HuH-7 (cell line): ENCODE results near the gene KNG1.
"Not testable (repeated sequence)": the region's sequence is repeated elsewhere in the genome, so short reads cannot be mapped to it uniquely, and the experiment has no call there.

Experiments
- DNase-seq: peaks from one replicate; pipeline ENCODE4 v3.0.0; 2011; ENCODE audit warnings: low spot score

KNG1 gene

GRCh38 chr3:186717039-186717457, at the start of gene KNG1:
Gene KNG1, plus strand, starts transcription at chr3:186717359. Its CDS starts 184 bp downstream, at chr3:186717543.
- peak; percentile 82 for DNase-seq

- DNase-seq: no peak
Measured at GRCh38 chr3:186668426-186668825, 48.7 kb upstream of the KNG1 start.

- no peak for DNase-seq
Measured at GRCh38 chr3:186669378-186670084, 47.6 kb upstream of the KNG1 start.

GRCh38 chr3:186670155-186670554, 47.0 kb upstream of the KNG1 start:
- no peak for DNase-seq

GRCh38 chr3:186671051-186671450, 46.1 kb upstream of the KNG1 start:
- no peak for DNase-seq

- DNase-seq: no peak
Measured at GRCh38 chr3:186678604-186679003, 38.6 kb upstream of the KNG1 start.

- DNase-seq: no peak
Measured at GRCh38 chr3:186679151-186679550, 38.0 kb upstream of the KNG1 start.

GRCh38 chr3:186680869-186681268, 36.3 kb upstream of the KNG1 start:
- DNase-seq: no peak

GRCh38 chr3:186682812-186683211, 34.3 kb upstream of the KNG1 start:
- DNase-seq: no peak

- DNase-seq: no peak
Measured at GRCh38 chr3:186683979-186684378, 33.2 kb upstream of the KNG1 start.

- DNase-seq: not testable (repeated sequence)
Measured at GRCh38 chr3:186686475-186686874, 30.7 kb upstream of the KNG1 start.

GRCh38 chr3:186687120-186687651, 30.0 kb upstream of the KNG1 start:
- no peak for DNase-seq

GRCh38 chr3:186690304-186690703, 26.9 kb upstream of the KNG1 start:
- DNase-seq: not testable (repeated sequence)

- DNase-seq: no peak
Measured at GRCh38 chr3:186691676-186692075, 25.5 kb upstream of the KNG1 start.

GRCh38 chr3:186693843-186694242, 23.3 kb upstream of the KNG1 start:
- DNase-seq: no peak

GRCh38 chr3:186694288-186695032, 22.7 kb upstream of the KNG1 start:
- DNase-seq: no peak

GRCh38 chr3:186696522-186696921, 20.6 kb upstream of the KNG1 start:
- no peak for DNase-seq

GRCh38 chr3:186697510-186697909, 19.6 kb upstream of the KNG1 start:
- no peak for DNase-seq

- no peak for DNase-seq
Measured at GRCh38 chr3:186700267-186700666, 16.9 kb upstream of the KNG1 start.

GRCh38 chr3:186702451-186702850, 14.7 kb upstream of the KNG1 start:
- DNase-seq: not testable (repeated sequence)

- no peak for DNase-seq
Measured at GRCh38 chr3:186705882-186706780, 11.0 kb upstream of the KNG1 start.

- DNase-seq: no peak
Measured at GRCh38 chr3:186708983-186709679, 8.0 kb upstream of the KNG1 start.
